NCI-H748 treated with DMSO at 0.1 percent for 48 hours (cell line): ENCODE results near the gene PRRT2.
A peak's percentile ranks its signal among the peaks of the same experiment; 100 is the strongest.
"Not testable (repeated sequence)": the region's sequence is repeated elsewhere in the genome, so short reads cannot be mapped to it uniquely, and the experiment has no call there.

Experiments used
- DNase-seq: peaks from one replicate; lab custom pipeline; 2025; lab: John Stamatoyannopoulos, UW

The PRRT2 gene

GRCh38 chr16:29790949-29791844 is 20.8 kb upstream of the PRRT2 start:
- DNase-seq: peak; percentile 1

DNA sequence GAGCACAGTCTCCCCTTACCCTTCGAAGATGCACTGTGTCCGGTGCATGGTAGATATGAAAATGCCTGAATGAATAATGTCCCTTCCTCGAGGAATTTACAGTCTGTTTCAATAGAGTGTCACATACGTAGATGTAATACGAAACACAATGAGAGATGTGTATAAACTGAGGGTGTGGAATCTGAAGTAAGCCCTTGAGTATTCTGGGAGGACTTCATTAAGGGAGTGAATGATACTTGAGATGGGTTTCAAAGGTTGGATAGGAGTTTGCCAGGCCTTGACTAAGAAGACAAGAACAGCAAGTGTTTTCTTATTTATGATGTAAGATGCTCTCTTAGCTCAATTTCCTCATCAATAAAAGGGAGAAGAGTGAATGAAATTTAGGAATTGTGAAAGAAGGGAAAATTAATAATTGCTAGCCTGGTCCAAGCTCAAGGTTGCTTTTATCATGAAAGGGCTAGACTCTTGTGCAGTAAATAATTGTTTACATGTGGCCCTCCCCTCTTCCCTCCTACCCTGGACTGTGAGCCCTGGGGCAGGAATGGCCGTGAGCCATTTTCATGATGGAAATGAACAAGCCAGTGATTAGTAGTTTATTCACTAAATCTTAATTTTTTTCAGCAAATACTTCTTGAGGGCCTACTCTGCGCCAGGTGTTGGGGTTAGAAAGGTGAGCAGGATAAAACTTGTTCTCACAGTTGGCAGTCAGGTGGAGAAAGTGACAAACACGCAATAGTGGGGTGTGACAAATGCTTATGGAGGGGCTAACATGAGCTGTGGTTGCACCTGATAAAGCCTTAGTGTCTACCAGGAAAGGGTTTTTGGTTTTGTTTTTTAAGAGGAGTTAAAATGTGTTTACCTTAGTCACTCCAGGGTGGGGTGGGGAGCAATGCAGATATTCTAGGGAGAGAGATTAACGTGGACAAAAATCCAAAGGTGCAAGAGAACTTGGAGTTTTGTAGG is 19.9 kb upstream of the PRRT2 start:
- no peak for DNase-seq

DNA sequence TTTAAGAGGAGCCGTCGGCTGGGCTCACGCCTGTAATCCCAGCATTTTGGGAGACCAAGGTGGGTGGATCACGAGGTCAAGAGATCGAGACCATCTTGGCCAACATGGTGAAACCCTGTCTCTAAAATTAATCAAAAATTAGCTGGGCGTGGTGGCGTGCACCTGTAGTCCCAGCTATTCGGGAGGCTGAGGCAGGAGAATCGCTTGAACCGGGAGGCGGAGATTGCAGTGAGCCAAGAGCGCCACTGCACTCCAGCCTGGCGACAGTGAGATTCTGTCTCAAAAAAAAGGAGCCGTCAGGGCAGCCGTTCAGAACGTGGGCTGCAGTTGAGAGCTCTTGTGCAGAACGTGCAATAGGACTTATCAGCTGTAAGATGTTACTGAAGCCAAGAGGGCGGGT is 18.8 kb upstream of the PRRT2 start:
- not testable (repeated sequence) for DNase-seq

DNA sequence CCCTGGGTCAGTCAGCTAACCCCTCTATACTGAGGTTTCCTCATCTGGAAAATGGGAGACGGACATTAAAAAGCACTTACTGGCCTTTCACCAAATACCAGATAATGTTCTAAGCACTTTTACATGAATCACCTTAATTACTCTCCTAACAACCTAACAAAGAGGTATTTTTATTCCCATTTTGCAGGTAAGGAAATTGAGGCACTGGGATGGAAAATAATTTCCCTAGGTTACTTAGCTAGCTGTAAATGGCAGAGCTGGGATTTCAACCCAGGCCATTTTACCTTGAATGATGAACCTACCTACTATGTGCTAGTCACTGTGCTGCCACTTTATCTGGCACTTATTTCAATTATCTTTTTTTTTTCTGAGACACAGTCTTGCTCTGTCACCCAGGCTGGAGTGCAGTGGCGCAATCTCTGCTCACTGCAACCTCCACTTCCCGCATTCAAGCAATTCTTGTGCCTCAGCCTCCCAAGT is 17.7 kb upstream of the PRRT2 start:
- no peak for DNase-seq

DNA sequence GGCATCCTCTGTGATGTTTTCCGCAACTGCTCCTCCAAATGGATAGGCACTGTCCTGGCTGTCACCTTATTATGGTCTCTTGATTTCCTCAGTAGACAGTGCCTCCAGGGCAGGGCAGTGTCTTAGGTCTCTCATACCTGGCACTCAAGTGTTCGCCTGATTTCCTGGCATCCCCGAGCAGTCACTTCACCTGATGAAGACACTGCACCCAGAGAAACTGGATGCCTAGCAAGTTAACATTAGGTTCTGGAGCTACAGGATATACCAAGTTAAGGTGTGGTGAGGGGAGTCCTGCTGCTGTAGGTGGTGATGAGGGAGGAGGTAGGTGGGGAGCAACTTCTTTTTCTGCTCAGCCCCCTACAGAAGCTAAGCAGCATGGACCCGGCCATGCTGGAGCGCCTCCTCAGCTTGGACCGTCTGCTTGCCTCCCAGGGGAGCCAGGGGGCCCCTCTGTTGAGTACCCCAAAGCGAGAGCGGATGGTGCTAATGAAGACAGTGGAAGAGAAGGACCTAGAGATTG is 9.5 kb upstream of the PRRT2 start:
- no peak for DNase-seq

DNA sequence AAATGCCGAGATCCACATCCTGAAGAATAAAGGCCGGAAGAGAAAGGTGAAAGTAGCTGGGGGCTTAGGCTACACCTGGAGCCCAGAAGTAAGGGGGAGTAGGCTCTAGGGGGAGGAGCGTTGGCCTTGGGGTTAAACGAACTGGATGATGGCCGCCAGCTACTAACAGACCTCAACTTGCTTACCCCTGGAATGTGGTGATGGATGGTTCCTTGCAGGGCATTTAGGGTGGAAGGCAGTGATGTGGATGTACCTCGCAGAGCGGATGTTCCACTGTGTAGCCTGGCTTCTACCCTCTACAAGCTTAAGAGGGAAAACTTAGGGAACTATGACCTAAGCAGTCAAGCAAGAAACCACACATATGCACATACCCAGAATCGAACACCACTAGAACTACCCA is 8.0 kb upstream of the PRRT2 start:
- no peak for DNase-seq

DNA sequence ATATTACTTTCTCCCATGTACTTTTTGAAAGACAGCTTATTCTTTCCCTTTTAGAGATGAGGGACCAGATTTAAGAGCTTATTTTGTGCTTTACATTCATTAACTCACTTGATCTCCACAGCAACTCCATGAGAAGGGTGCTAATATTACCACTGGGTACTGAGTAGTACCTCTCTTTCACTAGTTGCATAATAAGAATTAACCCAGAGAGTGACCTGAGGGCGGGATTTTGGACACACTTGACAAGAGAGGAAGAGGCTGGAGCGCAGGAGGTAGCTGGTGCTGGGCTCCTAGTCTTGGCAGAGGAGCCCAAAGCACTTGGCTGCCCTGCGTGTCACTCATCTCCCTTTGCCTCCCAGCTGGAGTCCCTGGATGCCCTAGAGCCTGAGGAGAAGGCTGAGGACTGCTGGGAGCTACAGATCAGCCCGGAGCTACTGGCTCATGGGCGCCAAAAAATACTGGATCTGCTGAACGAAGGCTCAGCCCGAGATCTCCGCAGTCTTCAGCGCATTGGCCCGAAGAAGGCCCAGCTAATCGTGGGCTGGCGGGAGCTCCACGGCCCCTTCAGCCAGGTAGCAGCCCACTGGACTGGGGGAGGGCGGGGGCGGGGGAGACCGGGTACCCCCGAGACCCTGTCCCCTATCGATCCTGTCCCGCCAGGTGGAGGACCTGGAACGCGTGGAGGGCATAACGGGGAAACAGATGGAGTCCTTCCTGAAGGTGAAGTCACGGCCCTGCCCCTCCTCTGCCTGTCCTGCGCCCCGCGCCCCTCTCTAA is 7.3 kb upstream of the PRRT2 start:
- DNase-seq: peak; percentile 5

DNA sequence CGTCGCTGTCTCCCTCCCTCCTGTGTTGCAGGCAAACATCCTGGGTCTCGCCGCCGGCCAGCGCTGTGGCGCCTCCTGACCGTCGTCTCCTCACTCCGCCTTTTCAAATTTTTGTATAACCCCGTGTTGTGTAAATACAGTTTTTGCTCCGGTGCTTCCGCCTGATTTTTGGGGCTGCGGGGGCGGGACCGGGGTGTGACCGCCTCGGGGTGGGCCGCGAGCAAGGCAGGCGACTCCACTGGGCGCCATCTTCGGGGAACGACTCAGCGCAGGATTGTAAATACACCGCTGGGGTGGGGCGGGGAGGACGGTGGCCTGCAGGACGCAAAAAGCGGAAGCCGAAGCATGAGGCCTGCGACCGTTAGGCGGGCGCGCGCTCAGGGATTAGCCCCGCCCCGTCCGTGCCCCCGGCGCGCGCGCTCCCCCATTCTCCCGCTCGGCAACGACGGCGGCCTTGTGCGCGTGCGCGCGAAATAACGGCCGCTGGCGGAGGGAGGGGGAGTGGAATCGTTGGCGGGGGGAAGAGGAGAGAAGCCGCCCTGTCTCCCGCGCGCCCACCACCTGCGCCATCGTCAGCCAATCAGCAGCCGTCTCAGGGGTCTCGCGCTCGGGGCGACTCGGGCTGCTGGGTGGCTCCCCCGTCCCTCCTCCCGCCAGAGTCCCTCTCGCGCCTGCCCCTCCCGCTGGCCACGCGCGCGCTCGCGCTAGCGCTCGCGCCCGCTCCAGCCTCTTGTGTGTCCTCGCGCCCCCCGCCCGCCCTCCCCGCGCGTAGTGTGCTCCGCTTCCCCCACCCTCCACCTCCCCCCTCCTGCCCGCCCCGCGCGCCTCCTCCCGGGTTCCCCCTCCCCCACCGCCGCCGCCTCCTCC is 6.5 kb upstream of the PRRT2 start:
- peak; percentile 77 for DNase-seq

GRCh38 chr16:29806099-29806579 is 5.9 kb upstream of the PRRT2 start, which contains the start of gene MAZ:
MAZ (plus strand) TSS chr16:29806529; CDS start chr16:29806702, 173 bp downstream.
- no peak for DNase-seq

GRCh38 chr16:29806641-29807425 is 5.2 kb upstream of the PRRT2 start:
- peak; percentile 57 for DNase-seq

DNA sequence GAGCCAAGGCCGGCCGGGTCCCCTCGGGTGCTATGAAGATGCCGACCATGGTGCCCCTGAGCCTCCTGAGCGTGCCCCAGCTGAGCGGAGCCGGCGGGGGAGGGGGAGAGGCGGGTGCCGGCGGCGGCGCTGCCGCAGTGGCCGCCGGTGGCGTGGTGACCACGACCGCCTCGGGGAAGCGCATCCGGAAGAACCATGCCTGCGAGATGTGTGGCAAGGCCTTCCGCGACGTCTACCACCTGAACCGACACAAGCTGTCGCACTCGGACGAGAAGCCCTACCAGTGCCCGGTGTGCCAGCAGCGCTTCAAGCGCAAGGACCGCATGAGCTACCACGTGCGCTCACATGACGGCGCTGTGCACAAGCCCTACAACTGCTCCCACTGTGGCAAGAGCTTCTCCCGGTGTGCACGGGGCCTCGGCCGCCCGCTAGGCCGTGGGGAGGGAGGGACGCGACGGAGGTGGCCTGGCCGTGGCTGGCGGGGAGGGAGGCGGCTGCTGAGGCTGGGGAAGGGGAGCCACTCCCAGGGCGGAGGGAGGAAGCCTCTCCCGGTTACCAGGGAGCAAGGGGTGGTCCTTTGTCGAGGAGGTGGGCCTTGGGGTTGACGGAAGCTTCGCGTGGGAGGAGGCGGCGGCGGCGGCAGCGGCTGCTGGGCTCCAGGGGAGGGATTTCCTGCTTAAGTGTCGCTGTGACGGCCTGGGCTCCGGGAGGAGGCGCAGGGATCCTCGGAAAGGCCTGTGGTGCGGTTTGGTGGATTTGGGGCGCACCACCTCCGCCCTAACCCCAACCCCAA is 4.4 kb upstream of the PRRT2 start:
- peak; percentile 59 for DNase-seq

GRCh38 chr16:29808219-29808900 is 3.6 kb upstream of the PRRT2 start:
- DNase-seq: no peak

DNA sequence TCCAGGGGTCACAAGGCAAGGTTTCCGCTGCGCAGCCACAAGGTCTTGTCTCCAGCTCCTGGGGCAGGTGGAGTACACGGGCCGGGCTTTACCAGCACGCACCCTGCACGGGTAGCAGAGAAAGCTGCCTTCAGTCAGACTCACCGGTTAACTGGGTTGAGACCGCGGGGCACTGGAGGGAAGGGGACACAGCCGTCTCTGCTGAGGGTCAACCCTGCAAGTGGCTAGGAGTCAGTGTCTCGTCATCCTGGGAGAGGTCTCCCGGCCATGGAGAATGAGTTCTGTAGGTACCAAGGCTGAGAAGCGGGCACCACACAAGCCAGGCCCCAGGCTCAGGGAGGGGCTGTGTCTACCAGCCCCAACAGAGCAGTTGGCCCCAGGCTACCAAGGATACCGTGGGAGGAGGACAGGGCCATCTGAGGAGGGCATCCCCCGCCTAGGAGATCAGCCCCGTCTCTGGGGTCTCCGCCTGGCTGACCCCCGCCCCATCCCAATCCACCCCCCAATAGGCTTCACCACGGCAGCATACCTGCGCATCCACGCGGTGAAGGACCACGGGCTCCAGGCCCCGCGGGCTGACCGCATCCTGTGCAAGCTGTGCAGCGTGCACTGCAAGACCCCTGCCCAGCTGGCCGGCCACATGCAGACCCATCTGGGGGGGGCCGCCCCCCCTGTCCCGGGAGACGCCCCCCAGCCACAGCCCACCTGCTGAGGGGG is 2.8 kb upstream of the PRRT2 start:
- no peak for DNase-seq

GRCh38 chr16:29809850-29810698 is 1.9 kb upstream of the PRRT2 start:
- no peak for DNase-seq

GRCh38 chr16:29810699-29811169 is 1.3 kb upstream of the PRRT2 start:
- DNase-seq: no peak

- peak; percentile 67 for DNase-seq
Observed at GRCh38 chr16:29811170-29811895, 660 bp upstream of the PRRT2 start.
